Measurements from ENCODE around the gene STAC3. TPM values are rescaled to one million over a fixed set of nuclear protein-coding genes. Genes with fewer than 3 reads are reported as not detected.

STAC3 gene
- total and polyA plus RNA-seq, 2 donors from 2014 or later = 1.5 to 3.1 TPM

GRCh38 chr12:57221169-57221917 is 29.6 kb downstream of the STAC3 start:
- H3K4me3 ChIP-seq (ENCODE audit: low read length in 3 of 3) = no peak overlapping the region
- H3K9ac ChIP-seq (ENCODE audit: low read length in 3 of 3) = no peak overlapping the region
- no peak overlapping the region for H3K27ac ChIP-seq (ENCODE audit: low read depth in 2 of 2, low read length in 2 of 2)
- peaks cover 0 to 9% (median 0%) of the 10 kb centered on the region in 3 donors for H3K4me1 ChIP-seq (ENCODE audit: control insufficient read depth in 2 of 3, insufficient read depth in 2 of 3, low read depth in 1 of 3, low read length in 3 of 3)
- FAIRE-seq = no peak
- H3K36me3 ChIP-seq (ENCODE audit: control insufficient read depth in 2 of 3, insufficient read depth in 3 of 3, low read length in 3 of 3) = no peaks in the 10 kb centered on the region
- TF ChIP-seq CTCF (IDR thresholded peaks at IDR 0.05; ENCODE audit: borderline replicate concordance, extremely low read depth, insufficient read depth) = no peak
- intact Hi-C loops (cut with DNase I) = no loop called here
- H3K27me3 ChIP-seq (ENCODE audit: control insufficient read depth, insufficient read depth, low read length) = peaks cover 37% of the 10 kb centered on the region
- H3K9me3 ChIP-seq (ENCODE audit: control insufficient read depth in 2 of 3, insufficient read depth in 1 of 3, low read length in 3 of 3) = no peaks in the 10 kb centered on the region
- DNase-seq = peak in 1 of 5 donors; percentile 59

- H3K27me3 ChIP-seq (ENCODE audit: control insufficient read depth, insufficient read depth, low read length) = peaks cover 38% of the 10 kb centered on the region
- FAIRE-seq = no peak
Measured at GRCh38 chr12:57220770-57221168, 30.2 kb downstream of the STAC3 start.

GRCh38 chr12:57219993-57220754 is 30.8 kb downstream of the STAC3 start:
- no peaks in the 10 kb centered on the region for H3K9me3 ChIP-seq (ENCODE audit: control insufficient read depth in 2 of 3, insufficient read depth in 1 of 3, low read length in 3 of 3)
- no peak overlapping the region for H3K9ac ChIP-seq (ENCODE audit: low read length in 3 of 3)
- peaks cover 0 to 9% (median 0%) of the 10 kb centered on the region in 3 donors for H3K4me1 ChIP-seq (ENCODE audit: control insufficient read depth in 2 of 3, insufficient read depth in 2 of 3, low read depth in 1 of 3, low read length in 3 of 3)
- intact Hi-C loops (cut with DNase I) = no loop called here
- H3K36me3 ChIP-seq (ENCODE audit: control insufficient read depth in 2 of 3, insufficient read depth in 3 of 3, low read length in 3 of 3) = no peaks in the 10 kb centered on the region
- FAIRE-seq = no peak
- no peak overlapping the region for H3K4me3 ChIP-seq (ENCODE audit: low read length in 3 of 3)
- no peak overlapping the region for H3K27ac ChIP-seq (ENCODE audit: low read depth in 2 of 2, low read length in 2 of 2)
- peaks cover 44% of the 10 kb centered on the region for H3K27me3 ChIP-seq (ENCODE audit: control insufficient read depth, insufficient read depth, low read length)
- TF ChIP-seq CTCF (IDR thresholded peaks at IDR 0.05; ENCODE audit: borderline replicate concordance, extremely low read depth, insufficient read depth) = no peak
- DNase-seq = peak in 2 of 5 donors; percentile 71 to 74

More at GRCh38 chr12:57220770-57221168, 30.2 kb downstream of the STAC3 start:
- H3K4me3 ChIP-seq (ENCODE audit: low read length in 3 of 3) = no peak overlapping the region
- no peak overlapping the region for H3K9ac ChIP-seq (ENCODE audit: low read length in 3 of 3)
- TF ChIP-seq CTCF (IDR thresholded peaks at IDR 0.05; ENCODE audit: borderline replicate concordance, extremely low read depth, insufficient read depth) = no peak
- no peak overlapping the region for H3K27ac ChIP-seq (ENCODE audit: low read depth in 2 of 2, low read length in 2 of 2)
- H3K4me1 ChIP-seq (ENCODE audit: control insufficient read depth in 2 of 3, insufficient read depth in 2 of 3, low read depth in 1 of 3, low read length in 3 of 3) = peaks cover 0 to 9% (median 0%) of the 10 kb centered on the region in 3 donors
- no peak for DNase-seq
- intact Hi-C loops (cut with DNase I) = no loop called here
- H3K36me3 ChIP-seq (ENCODE audit: control insufficient read depth in 2 of 3, insufficient read depth in 3 of 3, low read length in 3 of 3) = no peaks in the 10 kb centered on the region
- H3K9me3 ChIP-seq (ENCODE audit: control insufficient read depth in 2 of 3, insufficient read depth in 1 of 3, low read length in 3 of 3) = no peaks in the 10 kb centered on the region

All from kidney (tissue), 14 donors.